Kidney capillary endothelial cell (primary cell): ENCODE results near the gene LMO4.
A peak's percentile ranks its signal among the peaks of the same experiment; 100 is the strongest.

Experiments used
- DNase-seq: peaks from one replicate; pipeline ENCODE4 v3.0.0-alpha.2; 2018; ENCODE audit warnings: low spot score

Gene LMO4

GRCh38 chr1:87358219-87358618 is 29.5 kb downstream of the LMO4 start:
- no peak for DNase-seq

- DNase-seq: no peak
Observed at GRCh38 chr1:87359586-87359985, 30.9 kb downstream of the LMO4 start.

GRCh38 chr1:87362063-87362833 is 33.6 kb downstream of the LMO4 start:
- no peak for DNase-seq

GRCh38 chr1:87362834-87363426 is 34.2 kb downstream of the LMO4 start:
- no peak for DNase-seq

GRCh38 chr1:87367549-87367948 is 38.9 kb downstream of the LMO4 start:
- no peak for DNase-seq

- no peak for DNase-seq
Observed at GRCh38 chr1:87368907-87369306, 40.2 kb downstream of the LMO4 start.

GRCh38 chr1:87369736-87370478 is 41.2 kb downstream of the LMO4 start:
- no peak for DNase-seq

GRCh38 chr1:87370544-87370943 is 41.9 kb downstream of the LMO4 start:
- DNase-seq: no peak

GRCh38 chr1:87379306-87379705 is 50.6 kb downstream of the LMO4 start:
- no peak for DNase-seq

- DNase-seq: no peak
Observed at GRCh38 chr1:87386217-87386790, 57.6 kb downstream of the LMO4 start.

GRCh38 chr1:87388411-87388810 is 59.7 kb downstream of the LMO4 start:
- DNase-seq: no peak

- DNase-seq: no peak
Observed at GRCh38 chr1:87389011-87389410, 60.3 kb downstream of the LMO4 start.

GRCh38 chr1:87389546-87389945 is 60.9 kb downstream of the LMO4 start:
- DNase-seq: no peak

- peak; percentile 49 for DNase-seq
Observed at GRCh38 chr1:87392248-87393192, 63.8 kb downstream of the LMO4 start.

- DNase-seq: no peak
Observed at GRCh38 chr1:87393445-87394085, 64.9 kb downstream of the LMO4 start.

GRCh38 chr1:87394513-87394912 is 65.8 kb downstream of the LMO4 start:
- no peak for DNase-seq

- no peak for DNase-seq
Observed at GRCh38 chr1:87394982-87395381, 66.3 kb downstream of the LMO4 start.
